Stimulated activated CD8-positive, alpha-beta memory T cell treated with anti-CD3 and anti-CD28 coated beads, Interleukin-15, amount 100 ng/mL, for 48 hours (primary cell): ENCODE data around the gene MPZ.
"Not testable (repeated sequence)": the region's sequence is repeated elsewhere in the genome, so short reads cannot be mapped to it uniquely, and the experiment has no call there.

ENCODE experiments used
- DNase-seq, 2 donors: peaks; one replicate each; pipeline ENCODE4 v3.0.0-alpha.2; 2020; ENCODE audit warnings: low read depth in 2 of 2

The MPZ gene

DNA sequence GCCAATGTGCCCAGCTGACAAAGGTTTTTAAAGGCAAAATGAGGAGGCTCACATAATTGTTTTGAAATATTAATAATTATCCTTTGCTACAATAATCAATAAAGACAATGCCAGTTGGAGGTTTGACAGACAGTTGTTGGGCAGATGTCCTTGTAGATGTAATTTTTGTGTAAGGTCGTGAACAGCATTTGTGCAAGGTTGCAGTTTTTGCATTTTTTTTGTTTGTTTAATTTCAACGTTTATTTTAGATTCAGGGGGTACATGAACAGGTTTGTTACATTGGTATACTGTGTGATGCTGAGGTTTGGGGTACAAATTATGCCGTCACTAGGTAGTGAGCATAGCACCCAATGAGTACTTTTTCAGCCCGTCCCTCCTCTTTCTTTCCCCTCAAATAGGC is 9.3 kb downstream of the MPZ start:
- DNase-seq, result no peak

DNA sequence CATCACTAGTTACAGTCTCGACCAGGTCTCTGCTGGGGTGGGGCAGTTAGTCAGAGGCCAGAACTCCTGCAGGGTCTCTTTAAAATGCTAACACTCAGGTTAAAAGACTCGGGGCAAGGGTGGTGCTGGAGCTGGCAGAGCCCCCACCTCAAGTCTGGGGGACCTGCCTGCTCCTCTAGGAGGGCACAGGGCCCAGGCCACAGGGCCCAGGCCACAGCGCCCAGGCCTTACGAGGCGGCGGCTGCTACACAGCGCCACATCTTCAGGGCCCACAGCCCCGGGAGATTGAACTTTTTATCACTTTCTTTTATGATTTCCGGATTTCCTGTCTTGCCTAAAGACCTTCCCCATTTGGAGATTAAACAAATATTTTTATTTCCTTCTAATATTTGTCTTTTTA is 10.4 kb downstream of the MPZ start:
- DNase-seq, result no peak

DNA sequence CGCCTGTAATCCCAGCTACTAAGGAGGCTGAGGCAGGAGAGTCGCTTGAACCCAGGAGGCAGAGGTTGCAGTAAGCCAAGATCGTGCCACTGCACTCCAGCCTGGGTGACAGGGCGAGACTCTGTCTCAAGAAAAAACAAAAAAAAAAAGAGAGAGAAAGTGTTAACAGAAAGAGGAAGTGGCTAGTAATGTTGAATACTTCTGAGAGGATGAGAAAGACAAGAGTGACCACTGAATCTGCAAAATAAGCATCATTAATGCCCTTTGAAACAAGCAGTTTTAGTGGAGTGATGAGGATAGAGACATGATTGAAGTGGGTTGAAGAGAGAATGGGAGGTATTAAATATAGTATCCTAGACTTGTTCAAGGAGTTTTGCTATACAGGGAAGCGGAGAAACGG is 11.7 kb downstream of the MPZ start:
- no peak for DNase-seq

DNA sequence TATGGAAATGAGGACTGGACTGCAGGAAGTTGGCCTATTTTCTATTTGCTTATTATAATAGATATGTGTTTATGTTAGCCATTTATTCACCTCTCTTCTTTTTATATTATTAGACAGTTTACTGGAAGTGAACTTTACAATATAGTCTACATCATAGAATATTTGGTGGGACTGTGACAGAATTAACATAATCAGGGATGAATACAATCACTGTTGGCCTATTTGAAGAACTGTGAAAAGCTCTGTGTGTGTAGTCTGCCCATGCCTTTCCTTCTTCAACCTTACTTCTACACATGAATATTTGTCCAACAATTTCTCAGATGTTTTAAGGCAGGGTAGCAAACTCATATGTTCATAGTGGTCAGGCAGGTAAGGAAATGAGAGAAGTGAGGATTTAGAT is 12.4 kb downstream of the MPZ start:
- DNase-seq, result no peak

DNA sequence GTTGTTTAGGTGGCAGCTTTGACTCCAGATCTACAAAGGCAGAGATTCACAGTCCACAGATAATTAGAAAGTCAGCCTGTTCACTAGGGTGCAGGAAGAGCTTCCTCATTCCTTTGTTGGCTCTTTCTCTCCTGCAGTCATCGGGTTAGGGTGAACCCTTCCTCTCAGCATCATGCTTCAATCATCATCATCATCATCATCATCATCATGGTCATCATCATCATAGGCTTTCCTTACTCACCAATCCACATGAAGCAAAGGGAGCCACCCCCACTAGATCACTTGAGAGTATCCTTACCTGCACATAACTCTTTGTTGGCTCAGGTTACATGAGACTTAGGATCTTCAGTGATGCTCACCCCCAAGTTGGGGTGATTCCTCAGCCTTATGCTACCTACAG is 19.0 kb downstream of the MPZ start:
- no peak for DNase-seq

DNA sequence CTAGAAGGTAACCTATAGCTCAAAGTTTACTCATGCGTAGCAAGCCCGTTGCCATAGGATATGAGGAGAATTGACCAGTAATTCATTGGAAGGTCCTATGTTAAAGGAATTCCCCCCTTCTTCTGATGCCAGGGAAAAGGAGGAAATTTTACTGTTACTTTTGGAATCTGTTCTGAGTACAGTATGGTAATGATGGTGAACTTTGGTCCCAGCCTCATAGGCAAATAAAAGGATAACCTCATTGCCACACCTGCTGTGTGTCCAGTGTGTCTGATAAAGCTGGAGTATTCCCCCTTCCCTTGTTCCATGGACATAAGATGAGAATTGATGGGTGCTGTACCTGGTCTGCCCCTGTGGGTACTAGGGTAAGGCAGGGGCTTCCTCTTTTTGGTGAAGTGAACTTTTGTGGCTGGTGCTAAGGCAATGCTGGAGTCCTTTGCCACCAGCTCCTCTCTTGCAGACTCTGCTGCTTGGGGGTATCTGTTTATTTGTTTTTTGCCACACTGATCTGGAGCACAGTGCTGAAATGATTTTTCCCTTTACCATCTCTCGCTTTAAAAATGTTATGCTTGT is 22.2 kb downstream of the MPZ start:
- DNase-seq, result no peak

DNA sequence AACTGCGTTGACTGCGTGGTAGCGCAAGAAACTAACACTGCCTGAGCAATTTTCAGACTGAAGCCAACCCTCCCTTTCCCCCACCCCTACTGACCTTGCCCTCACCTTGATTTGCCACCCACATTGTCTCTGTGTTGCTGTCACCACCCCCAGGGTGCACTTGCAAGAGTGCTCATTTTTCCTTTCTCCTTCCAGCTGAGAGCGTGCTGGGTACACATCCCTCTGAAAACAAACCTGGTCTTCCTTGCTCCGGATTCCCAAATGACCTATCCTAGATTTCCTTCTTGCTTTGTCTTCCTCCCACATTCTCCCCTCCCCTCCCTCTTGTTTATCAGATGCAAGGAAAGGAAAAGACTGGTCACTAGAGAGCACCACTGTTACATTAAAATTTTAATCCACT is 24.2 kb downstream of the MPZ start:
- no peak for DNase-seq

DNA sequence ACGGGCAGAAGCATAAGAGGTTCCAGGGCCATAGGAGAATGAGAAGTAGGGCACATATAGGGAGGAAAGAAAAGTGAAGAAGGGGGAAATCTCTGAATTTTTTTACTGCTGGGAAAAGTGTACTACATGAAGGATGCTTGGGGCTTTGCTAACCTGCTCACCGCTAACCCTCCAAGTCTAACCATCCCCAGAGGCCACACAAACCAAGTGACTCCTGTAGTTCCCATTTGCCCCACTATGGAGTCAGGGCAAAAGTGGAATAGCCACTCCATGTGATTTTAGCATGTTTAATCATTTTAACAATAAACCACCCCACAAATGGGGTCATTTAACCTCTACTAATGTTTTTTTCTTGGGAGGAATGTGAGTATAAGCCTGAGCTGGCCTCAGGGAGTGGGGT is 24.7 kb downstream of the MPZ start:
- no peak for DNase-seq

DNA sequence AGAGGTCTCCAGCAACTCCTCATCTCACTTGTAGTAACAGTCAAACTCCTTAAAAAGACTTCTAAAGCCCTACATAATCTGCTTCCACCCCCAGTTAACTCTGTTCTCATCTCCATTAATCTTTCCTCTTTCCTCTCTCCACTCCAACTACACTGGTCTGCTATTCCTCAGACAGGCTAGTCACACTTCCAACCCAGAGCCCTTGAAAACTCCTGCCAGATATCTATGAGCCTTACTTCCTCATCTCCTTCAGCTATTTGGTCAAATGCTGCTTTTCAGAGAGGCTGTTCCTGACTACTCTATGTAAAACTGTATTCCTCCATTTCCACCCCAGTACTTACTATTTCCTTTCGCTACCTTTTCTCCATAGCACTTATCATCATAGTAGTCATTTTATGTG is 26.8 kb downstream of the MPZ start:
- DNase-seq, result no peak

DNA sequence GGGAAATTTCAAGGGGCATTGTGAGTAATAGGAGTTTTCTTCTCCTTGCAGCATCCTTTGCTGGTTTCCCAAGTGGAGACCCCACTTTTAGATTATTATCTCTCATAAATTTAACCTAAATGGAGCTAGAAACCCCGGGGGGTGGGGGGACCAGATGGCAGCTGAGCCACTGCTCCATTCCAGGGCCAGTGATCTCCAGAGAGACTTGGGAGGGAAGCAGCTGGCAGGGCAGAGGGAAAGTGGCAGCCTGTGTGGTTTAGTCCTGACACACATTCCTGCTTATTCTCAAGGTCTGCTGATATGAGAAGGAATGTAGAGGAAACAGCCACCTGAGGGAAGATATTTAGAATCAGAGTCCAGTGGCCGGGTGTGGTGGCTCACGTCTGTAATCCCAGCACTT is 34.9 kb downstream of the MPZ start:
- DNase-seq, result no peak

DNA sequence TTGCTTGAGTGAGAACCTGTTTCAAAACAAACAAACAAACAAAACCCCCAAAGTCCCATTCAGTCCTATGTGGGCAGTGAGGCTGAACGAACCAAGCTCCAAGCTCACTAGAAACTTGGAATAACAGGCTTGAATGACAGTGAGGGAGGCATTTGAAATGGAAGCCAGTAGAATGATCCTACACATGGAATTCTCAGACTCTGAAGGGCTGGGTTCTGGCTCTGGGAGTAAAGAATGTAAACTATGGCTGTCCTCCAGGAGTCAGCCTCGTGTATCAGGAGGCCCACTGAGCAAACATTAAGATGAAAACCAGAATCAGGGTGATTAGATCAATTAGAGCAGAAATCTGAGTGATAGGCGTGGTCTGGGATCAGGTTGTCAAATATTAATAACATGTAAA is 36.4 kb downstream of the MPZ start:
- DNase-seq, result no peak

DNA sequence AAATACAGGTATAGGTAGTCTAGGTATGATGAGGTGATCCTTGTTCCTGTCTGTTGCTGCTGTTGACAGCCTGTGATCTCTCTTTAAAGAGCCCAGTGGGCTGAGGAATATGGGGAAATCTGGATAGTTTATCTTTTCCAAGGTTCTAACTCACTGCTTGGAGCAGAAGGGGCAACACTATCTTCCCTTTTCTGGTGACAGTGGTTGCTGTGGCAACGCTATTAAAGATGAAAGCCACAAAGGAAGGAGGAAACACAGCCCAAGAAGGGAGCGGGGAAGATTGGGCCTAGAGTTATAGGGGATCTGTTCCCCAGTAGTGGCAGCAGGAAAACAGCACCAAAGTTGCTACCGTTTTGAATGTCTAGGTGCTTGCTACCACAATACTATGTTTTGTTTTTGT is 42.4 kb downstream of the MPZ start:
- no peak for DNase-seq

DNA sequence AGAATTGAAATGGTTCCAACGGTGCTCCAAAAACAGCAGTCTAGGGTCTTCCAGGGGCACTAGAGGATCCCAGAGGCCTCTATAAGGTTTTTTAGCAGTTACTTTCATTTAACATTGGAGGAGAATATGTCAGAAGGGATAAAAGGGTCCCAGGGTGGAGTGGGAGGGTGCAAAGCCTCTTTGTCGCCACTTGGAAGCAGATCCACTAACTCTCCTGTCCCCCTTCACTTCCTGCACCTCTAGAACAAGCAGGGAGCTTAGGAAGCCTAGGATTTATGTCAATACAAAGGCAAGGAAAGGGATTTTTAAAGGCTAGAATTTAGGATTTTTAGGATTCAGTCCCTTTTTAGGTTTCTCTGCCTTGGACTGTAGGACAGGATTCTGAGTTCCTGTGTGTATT is 42.9 kb downstream of the MPZ start:
- DNase-seq, result no peak

DNA sequence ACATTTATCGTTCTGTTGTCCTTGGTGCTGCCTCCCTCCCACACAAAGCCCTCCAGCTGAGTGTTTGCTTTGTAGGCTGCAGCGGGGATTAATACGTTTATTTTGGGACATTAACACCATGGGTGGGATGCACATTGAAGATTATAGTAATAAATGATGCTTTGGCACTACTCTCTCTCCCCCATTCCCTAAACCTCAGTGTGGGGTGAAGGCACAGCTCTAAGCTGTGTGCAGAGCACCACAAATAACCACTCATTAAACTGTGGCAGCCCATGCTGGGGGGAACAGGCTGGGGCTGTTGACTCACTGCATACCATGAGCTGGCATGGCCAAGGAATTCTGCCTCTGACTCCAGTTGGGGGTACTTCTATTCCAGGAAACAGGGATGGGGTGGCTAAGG is 43.6 kb downstream of the MPZ start:
- DNase-seq, result no peak

DNA sequence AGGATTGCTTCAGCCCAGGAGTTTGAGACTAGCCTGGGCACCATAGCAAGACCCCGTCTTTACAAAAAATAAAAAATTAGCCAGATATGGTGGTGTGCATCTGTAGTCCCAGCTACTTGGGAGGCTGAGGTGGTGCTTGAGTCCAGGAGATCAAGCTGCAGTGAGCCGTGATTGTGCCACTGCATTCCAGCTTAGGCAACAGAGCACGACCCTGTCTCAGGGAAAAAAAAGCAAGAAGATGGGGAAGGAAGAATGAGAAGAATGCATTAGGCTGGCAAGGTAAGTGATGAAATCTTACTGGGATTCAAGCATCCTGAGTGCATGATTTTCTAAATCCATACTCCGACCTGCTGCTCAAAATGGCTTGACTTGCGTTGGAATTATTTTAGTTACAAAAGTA is 44.5 kb downstream of the MPZ start:
- DNase-seq, result no peak

DNA sequence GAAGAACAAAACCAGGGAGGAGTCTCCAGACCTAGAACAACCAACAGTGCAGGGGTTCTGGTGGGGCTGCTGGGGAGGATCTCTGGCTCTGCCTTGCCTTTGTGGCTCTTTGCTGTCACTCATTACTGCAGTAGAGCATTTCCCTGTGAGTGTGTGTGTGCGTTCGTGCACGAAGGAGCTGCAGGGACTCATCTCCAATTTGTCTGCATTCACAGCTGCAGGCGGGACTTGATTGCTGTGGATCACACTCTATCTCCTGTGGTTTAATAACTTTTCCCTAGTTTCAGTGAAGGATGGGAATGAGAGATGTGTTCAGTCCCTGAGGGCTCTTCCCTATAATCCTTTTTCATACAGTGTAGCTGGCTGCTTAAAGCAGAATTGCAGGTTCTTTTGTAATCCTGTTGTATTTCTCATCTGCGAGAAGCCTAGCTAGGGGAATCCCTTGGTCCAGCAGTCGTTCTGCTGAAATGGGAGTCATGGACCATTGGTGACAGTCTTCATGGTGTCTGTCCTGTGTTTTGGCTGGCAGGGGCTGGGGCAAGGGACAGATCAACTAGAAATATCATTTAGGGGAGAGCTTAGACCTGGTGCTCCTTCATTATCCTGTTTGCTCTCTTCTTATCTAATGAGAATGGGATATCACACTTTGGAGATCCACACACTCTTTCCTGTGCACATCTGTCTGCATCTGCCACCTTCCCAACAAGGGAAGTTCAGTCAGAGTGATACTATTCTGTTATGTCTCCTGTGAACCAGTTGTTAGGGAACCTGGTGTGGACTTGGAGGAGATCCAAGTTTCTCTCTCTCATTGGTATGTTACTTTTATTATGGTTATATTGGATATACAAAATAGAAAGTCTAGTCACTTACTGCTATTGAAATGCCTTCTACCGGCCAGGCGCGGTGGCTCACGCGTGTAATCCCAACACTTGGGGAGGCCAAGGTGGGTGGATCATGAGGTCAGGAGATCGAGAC is 48.2 kb downstream of the MPZ start:
- DNase-seq, result no peak

DNA sequence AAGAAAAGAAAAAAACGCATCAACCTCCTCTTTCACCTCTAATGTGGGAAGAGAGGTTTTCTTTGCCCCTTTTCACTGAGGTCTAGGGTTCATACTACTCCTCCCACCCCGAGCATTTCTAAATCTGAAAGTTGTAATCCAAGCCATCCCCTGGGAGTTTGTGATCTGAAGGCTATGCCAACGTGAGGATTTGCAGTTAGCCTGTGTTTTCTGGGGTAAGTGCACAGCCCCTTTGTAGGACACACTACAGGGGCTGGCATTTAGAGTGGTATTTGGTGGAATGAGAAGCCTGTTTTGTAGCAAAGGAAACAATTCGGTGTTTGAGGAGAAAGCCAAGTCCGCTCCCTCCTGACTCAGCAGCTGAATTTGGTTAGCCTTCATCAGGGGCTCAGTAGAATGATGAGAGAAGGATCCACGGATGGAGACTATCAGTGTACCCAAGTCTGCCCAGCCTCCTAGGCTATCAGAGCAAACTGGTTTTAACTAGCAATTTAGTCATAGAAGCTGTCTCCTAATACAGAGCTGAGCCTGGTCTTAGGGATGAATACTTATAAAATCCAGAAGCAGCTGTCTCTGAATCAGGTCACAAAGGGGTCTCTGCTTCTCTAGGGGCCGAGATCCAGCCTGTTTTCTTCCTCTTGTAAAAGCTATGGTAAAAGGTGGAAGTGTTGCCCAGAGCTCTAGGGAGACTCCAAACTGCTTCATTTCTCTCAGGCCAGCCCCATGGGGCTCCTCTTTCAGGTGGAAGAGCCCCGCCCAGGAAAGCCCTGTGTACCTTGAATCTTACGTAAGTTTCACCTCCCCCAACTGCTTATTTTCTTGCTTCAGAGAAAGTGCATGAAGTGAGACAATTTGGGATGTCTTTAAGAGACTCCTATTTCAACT is 49.1 kb downstream of the MPZ start:
- DNase-seq, result no peak

DNA sequence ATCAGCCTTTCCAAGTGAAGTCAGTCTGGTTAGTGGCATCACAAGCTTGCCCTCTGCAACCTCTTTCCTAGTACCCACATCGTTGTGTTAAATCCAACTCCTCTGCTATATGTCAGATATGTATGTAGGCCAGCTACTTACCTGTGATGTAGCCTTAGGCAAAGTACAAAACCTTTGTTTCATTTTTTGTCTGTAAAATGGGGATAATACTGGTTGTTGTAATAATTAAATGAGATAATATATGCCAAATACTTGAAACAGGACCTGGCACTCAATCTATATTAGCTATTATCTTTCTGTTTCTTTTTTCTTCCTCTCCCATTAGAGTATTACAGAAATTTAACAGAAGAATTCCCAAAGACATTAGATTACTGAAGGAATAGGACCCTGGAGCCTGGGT is 50.0 kb downstream of the MPZ start:
- DNase-seq, result no peak

DNA sequence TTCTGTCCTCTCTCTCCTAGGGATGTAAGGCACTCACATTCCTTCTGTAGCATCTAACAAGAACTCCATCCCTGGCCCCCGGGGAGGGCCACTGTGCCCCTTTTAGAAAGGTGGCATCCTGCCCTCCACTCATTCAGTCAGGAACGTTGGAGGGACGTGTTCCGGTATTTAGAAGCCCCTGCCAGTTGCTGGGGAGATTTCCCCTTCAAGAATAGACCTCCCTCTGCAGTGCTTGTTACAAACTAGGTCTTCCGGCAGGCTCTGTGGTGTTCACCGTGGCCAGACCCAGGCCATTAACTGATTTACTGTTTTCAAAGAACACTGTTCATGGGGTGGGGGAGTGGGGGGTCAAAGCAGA is 50.4 kb downstream of the MPZ start:
- no peak for DNase-seq

DNA sequence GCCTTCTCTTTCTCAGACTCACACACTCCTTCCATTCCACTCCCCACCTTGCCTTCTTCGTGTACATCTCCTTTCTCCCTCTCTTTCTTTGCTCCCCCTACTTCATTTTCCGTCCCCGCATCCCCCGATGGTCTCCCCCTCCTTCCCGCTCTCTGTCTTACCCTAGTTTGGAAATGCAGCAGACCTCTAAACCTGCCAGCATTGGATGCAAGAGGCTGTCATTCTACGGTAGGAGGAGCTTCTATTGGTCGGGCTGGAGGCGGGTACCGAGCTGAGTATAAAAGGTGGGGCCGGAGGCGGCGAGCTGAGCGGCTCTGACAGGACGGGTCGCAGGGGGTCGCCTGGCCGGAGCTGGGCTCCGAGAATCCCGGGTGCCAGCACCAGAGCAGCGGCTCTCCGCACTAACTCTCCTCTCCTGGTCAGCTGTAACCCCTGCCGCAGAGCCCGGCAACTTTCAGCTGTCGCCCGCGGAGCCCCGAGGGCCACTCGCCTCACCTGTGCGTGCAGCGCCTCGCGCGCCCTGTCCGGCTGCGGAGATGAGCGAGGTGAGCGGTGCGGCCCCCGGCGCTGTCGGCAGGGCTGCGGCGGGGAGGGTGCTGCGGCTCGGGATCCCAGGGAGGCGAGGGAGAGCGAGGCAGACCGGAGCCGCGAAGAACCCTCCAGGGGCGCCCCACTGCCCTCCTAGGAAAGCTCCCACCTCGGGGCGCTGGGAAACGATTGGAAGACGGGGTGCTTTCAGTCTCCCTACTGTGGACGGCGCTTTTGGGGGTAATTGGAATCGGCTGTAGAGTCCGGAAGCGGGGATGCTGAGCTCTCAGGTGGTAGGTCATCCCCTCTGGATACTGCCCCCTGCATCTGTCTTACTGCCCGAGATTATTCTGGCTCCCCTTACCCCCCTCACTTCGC is 51.1 kb downstream of the MPZ start, which contains the start of gene PCP4L1:
PCP4L1 (plus strand) TSS at position 307 of the 906 bp plus-strand sequence; CDS start at position 537, 230 bp downstream.
- peak; percentile 6 to 26 for DNase-seq

DNA sequence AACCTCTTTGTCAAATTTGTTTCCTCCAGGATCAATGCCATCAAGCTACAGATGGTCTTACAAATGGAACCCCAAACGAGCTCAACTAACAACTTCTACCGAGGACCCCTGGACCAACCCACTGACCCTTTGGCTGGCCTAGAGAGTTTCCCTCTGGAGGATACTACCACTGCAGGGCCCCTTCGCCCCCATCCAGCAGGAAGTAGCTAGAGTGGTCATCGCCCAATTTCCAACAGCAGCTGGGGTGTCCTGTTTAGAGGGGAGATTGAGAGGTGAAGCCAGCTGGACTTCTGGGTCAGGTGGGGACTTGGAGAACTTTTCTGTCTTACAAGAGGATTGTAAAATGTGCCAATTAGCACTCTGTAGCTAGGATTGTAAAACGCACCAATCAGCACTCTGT is 52.7 kb downstream of the MPZ start:
- not testable (repeated sequence) for DNase-seq
